Measurements from ENCODE around the gene RGPD5.
"Not testable (repeated sequence)": the region's sequence is repeated elsewhere in the genome, so short reads cannot be mapped to it uniquely, and the experiment has no call there.

GRCh38 chr2:109761976-109762375 lies 32.1 kb upstream of the RGPD5 start:
- TF ChIP-seq POLR2A, POLR2AphosphoS5 (IDR thresholded peaks at IDR 0.05): not testable (repeated sequence)

All from gastroesophageal sphincter (tissue), 2 donors.